Colon (tissue), 2 donors: ENCODE data around the gene NDUFA13.

Experiments used
- FAIRE-seq: peaks from 2 replicates; lab custom pipeline; 2012; peaks lifted over from hg19 to GRCh38; lab: Jason Lieb, UNC
- donor health status: control.
- donor health status: control.

The NDUFA13 gene

DNA sequence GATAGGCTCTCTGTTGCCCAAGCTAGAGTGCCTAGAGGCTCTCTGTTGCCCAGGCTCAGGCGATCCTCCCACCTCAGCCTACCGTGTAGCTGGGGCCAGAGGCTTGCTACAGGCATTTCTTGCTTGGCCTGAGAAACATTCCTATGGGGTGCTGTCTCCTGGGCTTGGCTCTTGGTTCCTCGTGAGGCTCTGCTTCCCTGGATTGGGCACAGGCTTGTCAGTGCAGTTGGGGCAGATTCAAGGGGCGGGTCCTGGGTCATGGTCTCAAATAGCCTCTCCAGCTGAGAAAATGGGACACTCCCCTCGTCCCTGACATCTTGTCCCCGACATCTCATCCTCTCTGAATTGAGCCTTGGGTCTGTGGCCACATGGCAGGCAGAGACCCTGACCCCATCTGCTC, 5.6 kb upstream of the NDUFA13 start:
- no peak for FAIRE-seq

DNA sequence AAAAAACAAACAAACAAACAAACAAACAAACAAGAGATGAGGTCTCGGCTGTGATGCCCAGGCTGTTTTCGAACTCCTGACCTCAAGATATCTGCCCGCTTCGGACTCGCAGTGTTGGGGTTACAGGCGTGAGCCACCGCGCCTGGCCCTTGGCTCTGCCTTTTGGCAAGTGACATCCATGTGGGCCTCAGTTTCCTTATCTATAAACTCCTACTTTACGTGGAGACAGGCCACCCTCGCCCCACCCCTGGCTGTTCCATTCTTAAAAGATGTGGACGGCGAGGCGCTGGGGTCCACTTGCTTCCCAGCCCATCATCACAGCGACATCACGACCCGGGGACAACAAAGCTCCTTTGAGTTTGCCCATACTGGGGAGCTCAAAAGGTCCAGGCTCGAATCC, 2.3 kb upstream of the NDUFA13 start:
- FAIRE-seq = no peak

DNA sequence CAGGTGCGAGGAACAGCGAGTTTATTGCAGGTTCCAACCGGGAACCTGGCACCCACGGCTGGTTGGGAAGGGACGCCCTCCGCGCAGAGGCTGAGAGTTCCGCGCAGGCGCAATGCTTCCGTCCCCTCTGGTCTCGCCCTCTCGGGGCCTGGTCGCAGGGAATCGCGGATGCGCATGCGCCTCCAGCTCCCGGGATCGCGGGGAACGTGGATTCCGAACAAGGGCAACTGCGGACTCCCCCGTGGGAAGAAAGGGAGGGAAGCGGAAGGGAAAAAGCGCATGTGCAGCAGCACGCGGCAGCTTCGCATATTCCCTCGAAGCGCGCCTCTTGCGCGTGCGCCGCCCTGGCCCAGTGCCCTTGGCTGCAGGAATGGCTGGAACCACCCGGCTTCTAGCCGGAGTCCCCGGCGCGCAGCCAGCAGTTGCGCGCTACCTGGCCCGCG, 1.8 kb upstream of the NDUFA13 start:
- no peak for FAIRE-seq

DNA sequence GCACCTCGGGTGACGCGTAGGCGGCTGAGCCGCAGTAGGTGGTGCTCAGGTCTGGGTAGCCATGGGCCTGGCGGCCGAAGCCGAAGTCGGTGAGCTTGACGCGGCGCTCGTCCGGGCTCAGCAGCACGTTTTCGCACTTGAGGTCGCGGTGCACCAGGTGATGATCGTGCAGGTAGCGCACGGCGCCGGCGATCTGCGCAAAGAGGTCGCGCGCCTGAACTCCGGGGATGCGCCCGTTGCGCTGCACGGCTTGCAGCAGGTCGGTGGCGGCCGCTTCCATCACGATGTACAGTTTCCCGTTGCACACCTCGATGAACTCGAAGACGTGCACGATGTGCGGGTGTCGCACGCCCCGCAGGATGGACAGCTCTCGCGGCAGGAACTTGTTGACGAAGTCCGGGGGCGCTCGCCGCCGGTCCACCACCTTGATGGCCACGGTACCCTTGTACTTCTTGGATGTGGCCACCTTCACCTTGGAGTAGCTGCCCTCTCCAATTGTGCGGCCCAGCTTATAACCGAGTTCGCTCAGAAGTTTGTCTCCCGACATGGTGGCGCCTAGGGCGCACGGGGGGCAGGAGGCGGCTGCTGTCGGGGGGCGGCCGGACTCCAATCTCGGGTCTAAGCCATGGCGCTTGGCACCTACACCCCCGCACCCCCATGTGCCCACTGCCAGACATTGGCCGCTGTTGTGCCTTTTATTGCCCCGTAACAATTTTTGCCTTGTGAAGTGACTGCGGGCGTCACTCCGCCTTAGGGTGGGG, 964 bp upstream of the NDUFA13 start, which contains the start of gene TSSK6:
TSSK6 (minus strand) TSS at position 668 of the 761 bp plus-strand sequence; CDS start at position 547, 121 bp downstream.
- FAIRE-seq = no peak

DNA sequence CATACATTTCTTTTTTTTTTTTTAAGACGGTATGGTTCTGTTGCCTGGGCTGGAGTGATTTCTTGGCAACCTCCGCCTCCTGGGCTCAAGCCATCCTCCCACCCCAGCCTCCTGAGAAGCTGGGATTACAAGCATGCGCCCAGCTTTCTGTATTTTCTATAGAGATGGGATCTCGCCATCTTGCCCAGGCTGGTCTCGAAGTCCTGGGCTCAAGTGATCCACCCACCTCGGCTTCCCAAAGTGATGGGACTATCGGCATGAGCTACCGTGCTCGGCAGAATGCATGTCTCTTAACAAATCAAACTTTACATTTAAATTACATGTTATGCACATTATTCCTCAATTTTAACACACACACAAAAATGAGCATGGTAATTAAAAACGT, 1.2 kb downstream of the NDUFA13 start:
- no peak for FAIRE-seq

DNA sequence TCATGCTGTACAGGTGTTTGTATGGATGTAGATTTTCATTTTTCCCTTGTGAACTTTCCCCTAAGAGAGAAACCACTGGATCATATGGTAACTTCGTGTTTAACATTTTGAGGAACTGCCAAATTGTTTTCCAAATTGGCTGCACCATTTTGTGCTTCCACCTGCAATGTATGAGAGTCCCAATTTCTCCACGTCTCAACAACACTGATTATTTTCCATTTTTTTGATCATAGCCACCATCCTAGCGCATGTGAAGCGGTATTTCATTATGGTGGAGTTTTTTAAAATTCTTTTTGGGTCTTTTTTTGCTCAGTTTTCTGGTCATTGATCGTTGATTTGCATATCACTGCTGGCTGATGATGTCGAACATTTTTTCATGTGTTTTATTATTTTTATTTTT, 5.0 kb downstream of the NDUFA13 start:
- FAIRE-seq = no peak

DNA sequence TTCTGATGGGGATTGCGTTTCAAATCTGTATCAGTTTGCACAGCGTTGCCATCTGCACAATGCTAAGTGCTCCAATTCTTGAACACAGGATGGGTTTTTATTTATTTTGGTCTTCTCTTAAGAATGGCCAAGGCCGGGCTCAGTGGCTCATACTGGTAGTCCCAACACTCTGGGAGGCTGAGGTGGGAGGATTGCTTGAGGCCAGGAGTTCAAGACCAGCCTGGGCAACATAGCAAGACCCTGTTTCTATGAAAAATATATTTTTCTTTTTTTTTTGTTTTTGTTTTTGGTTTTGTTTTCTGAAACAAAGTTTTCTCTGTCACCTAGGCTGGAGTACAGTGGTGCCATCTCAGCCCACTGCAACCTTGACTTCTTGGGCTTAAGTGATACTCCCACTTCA, 7.2 kb downstream of the NDUFA13 start:
- FAIRE-seq = no peak

DNA sequence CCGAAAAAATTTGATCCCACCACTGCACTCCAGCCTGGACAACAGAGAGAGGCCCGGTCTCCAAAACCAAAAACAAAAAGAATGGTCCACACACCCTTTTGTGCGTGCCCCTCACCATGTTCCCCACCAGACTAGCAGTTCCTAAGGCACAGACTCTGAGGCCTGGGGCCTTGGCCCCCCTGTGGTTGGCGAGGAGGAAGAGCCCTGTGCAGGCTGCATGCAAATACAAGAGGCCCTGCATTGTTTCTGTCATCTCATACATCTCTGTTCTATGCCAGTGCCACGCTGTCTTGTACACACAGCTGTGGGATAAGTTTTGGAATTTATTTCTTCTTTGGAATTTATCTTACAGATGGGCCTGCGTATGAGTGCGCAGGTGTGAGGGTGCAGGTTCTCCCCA, 8.0 kb downstream of the NDUFA13 start:
- FAIRE-seq = no peak

DNA sequence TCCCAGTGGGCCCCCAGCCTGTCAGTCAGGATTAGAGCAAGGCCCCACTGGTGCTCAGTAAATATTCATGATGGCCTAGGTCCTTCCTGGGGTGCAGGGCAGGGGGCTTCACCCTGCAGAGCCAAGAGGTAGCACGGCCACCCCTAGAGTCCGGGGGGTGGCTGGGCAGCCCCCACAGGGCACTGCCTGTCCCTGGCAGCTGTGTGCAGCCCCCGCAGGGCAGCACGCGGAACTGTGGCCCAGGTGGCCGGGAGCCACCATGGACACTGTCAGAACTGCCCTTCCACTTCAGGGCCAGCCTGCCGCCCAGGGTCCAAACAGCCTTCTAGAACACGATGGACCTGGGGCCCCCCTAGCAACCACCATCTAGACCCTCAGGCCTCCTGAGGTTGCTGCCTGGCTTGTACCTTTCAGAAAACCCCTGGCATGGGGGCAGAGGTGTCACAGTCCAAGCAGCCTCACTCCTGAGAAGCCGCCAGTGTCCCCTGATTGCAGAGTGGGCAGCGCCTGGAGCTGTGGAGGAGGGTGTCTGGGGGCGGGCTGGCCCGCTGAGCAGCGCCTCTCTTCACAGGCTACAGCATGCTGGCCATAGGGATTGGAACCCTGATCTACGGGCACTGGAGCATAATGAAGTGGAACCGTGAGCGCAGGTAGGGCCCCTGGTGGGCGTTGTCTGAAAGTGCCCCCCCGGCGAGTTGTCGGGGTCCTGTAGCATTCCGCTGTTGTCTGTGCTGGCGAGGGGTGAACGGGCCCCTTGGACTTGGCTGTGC, 9.8 kb downstream of the NDUFA13 start:
- no peak for FAIRE-seq

DNA sequence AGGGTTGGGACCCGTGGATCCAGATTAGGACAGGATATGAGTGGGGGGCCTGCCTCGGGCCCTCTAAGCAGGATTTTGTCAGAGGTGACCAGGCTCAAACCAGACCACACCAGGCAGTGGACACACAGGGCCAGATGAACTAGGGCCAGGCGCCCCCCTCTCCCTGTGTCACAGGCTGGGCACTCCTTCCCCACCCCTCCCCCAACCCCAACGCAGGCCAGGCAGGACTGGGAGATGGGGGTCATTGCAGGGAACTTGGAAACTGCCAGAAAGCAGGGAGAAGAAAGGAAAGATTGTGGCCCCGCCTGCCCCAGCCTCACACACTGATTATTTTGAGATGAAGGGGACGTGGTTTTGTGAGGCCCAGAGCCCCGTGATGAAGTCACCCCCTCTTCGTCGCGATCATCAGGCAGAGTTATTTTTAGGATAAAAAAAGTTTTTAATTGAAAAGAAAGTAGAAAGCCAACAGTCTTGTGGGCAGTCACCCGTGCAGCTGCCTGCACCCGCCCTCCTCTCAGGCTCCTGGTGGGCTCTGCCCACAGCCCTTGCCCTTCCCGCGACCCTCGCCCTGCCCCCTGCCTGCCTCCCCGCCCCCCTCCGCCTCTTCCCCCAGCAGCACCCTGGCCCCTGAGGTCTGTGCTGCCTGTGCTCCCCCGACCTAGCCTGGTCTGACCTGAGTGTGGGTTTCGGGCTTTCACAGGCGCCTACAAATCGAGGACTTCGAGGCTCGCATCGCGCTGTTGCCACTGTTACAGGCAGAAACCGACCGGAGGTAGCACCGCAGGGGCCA, 10.8 kb downstream of the NDUFA13 start:
- FAIRE-seq = no peak

DNA sequence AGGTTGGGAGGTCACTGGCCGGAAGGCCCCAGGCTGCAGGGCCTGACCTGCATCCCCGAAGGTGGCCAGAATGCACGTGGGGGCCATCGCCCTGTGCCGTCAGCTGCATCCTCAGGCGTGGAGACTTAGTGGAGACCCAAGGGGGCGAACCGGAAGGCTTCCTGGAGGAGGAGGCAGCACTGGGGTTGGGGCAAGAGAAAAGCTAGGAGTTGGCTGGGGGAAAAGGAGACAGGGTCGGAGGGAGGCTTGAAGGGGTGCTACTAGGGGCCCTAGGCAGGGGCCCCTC, 11.3 kb downstream of the NDUFA13 start:
- no peak for FAIRE-seq

DNA sequence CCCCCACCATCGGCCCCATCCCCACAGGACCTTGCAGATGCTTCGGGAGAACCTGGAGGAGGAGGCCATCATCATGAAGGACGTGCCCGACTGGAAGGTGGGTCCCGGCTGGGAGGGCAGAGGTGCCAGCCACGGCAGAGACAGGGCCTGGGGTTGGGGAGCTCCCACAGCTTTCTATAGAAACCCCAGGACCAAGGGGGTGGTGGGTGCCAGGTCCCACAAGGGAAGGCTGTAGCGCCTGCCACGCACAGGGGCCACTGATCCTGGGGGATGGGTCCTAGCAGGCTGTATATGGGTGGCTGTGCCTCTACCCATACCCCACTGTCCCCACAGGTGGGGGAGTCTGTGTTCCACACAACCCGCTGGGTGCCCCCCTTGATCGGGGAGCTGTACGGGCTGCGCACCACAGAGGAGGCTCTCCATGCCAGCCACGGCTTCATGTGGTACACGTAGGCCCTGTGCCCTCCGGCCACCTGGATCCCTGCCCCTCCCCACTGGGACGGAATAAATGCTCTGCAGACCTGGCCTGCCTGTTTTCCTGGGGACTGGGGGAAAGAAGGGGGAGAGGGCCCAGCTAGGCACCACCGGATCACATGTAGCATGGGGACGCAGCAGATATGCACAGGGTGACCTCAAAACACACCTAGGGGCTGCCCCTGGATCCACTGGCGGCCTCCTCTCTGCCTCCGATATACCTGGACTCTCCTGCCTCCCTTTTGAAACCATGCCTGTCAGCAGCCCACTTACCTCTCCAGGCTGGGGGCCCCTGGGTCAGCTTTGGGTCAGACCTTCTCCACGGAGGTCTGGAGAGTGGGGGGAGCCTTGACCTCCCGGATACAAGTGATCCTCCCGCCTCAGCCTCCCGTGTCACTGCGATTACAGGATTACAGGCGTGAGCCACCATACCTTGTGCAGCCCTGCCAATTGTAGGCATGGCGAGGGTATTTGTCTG, 11.9 kb downstream of the NDUFA13 start:
- FAIRE-seq = no peak

DNA sequence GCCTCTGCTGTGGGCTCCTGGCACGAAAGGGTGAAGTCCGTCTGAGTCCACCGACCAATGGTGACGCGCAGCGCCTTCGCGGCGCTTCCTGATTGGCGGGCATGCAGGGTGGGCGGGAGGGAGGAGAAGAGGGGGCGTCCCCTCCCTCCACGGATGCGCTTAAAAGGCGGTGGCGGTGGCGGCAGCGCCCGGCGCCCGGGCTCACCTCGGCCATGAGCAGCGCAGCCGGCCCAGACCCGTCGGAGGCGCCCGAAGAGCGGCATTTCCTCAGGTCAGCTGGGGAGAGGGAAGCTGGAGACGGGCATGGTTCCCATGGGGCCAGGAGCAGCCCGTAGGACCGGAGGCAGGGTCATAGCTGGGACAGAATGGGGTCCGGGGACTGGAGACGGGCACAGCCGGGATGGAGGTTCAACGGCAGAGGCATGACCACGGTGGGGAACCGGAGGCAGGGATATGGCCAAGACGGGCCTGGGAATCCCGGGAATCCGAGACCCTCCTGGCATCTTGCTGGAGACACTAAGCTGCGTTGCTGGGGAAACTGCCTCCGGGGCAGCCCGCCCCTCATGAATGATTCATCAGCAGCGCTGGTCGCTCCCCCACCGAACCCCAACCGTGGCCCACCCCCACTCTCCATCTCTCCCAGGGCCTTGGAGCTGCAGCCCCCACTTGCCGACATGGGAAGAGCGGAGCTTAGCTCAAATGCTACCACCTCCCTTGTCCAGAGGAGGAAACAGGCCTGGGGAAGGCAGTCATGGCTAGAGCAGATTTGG, 12.9 kb downstream of the NDUFA13 start, which contains the start of gene YJEFN3:
YJEFN3 (plus strand) TSS at position 191 of the 770 bp plus-strand sequence; CDS start at position 213, 22 bp downstream.
- FAIRE-seq = no peak

DNA sequence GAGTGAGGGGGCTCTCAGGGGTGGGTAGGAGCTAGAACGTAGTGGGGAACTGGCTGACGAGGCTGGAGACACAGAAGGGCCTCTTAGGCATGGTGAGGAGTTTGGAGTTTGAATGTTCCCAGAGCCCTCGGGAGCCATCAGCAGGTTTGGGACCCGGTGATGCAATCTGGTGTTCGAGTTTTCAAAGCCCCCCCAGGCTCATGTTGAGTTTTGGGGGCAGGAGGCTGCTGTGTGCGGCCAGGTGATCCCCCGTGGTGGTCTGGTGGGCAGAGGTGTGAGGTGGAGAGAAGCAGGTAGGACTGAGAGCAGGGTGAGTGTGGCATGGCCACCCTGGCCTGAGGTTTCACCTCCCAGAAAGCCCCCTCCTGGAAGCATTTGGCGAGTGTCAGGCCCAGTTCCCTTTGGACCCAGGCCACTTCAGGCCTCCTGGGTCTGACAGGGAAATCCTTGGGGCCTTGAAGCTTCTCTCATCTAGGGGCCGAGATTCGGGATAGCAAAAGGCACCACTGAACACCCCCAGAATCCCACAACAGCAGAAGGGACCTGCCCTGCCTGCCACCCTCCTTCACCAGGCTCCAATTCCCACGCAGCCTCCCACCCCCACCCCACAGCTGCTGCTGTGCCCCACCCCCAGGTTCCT, 13.9 kb downstream of the NDUFA13 start:
- no peak for FAIRE-seq

DNA sequence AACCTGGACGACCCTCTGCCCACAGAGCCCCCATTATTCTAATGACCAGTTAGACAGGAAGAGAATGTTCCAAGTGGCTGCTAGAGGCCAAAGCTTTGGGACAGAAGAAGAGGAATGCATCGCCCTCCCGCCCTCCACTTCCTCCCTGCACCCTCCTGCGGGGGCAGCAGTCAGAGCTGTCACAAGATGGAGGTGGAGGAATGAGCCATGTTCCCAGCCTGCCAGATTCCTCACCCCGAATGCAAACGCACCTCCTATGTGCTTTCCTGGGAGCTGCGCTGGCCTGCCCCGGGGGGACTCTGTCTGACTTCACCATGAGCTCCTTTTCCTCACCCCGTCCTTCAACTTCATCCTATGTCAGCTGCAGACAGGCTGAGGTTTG, 14.4 kb downstream of the NDUFA13 start:
- FAIRE-seq = no peak

DNA sequence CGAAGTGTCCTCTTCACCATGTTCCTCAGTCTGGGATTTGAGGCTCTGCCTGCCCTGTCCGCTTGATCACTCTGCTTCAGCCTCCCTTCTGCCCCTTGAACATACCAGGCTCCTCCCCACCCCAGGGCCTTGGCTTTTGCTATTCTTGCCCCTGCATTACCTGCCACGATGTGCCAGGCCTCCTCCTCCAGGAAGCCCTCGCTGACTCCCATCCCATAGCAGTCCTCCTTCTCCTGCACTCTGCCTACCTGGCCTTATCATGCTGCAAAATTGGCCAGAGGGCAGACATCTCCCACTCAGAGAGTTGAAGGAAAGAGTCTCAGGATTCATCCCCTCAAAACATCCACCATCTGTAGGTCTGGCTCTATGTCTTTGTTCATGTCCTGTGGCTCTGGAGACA, 14.9 kb downstream of the NDUFA13 start:
- no peak for FAIRE-seq

DNA sequence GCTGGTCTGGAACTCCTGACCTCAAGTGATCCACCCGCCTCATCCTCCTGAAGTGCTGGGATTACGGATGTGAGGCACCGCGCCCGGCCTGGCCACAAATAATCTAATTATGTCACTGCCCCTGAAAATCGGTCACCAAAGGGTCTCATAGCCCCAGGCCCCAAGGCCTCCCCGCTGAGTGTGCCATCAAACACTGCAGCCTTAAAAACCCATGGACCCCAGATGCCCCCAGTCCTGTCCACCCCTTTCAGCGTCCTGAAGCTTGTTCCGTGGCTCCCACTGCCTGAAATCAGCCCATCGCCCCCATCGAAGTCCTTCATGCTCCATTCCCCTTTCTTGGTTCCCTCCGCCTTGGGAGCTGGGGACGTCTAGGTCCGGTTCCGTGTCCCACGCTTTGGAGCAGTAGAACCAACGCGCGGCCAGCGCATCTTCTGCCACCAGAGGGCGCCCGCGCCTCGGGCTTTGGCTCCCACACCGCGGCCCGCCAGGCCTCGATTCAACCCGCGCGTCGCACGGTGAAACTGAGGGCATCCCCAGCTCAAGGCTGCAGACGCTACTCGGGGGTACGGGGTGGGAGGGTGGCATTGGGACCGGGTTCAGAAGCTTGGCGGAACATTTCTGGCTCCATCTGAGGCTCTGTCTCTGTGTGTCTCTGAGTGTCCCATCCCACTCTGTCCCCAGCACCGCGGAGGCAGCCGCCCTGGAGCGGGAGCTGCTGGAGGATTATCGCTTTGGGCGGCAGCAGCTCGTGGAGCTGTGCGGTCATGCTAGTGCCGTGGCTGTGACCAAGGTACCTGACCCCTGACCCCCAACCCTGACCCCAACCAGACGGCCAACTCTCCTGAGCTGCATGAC, 16.2 kb downstream of the NDUFA13 start:
- no peak for FAIRE-seq

DNA sequence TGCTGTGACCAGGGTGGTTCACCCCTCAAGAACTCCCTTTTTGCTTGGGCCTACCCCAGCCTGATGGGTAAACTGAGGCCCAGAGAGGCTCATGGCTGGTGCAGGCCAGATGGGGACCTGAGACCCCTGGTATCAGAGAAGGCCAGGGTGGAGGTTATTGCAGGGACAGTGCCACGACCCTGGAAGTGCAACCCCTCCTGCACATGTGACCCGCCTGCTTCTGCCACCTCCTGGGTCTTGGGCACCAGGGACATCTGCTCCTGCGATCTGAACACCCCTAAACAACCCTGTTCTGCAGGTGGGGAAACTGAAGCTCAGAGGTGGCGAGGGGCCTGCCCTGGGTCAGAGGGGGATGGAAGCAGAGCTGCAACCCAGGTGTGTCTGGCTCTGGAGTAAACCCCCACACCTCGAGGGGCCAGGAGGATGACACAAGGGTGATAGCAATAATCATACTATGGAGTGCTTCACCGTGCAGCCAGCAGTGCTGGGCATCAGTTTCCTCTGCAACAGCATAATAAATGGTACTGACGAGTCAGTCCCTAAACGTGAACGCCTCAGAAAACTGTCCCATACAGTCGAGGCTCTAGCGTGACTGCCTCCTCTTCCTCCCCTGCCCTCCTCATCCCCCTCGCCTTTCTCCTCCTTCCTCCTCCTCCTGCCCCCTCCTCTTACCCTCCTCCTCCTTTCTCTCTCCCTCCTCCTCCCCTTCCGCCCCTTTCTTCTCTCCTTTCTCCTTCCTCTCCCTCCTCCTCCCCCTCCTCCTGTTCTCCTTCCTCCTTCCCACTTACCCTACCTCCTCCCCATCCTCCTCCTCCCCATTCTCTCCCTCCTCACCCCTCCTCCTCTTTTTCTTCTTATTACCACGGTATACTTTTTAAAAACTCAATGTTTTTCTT, 17.0 kb downstream of the NDUFA13 start:
- no peak for FAIRE-seq
